Occipital lobe (tissue), 3 donors: ENCODE data around the gene CST7. TPM values are rescaled to one million over a fixed set of nuclear protein-coding genes. Genes with fewer than 3 reads are reported as not detected.
"Not testable (repeated sequence)": the region's sequence is repeated elsewhere in the genome, so short reads cannot be mapped to it uniquely, and the experiment has no call there.

Experiments used
- DNase-seq: peaks from one replicate; lab custom pipeline; 2025; lab: John Stamatoyannopoulos, UW
- small RNA-seq: library from RNA; depleted of rRNA; stranded (forward); fragments of <200 nt; gene quantifications from one replicate; pipeline ENCODE3, GENCODE V24; 2014
- total RNA-seq: library from RNA; depleted of rRNA; stranded (reverse); fragments of >200 nt; gene quantifications from one replicate; pipeline ENCODE4 v1.2.3, GENCODE V29; 2014

The CST7 gene
- total RNA-seq, 1 donor from 2014 or later, result 0.31 TPM

DNA sequence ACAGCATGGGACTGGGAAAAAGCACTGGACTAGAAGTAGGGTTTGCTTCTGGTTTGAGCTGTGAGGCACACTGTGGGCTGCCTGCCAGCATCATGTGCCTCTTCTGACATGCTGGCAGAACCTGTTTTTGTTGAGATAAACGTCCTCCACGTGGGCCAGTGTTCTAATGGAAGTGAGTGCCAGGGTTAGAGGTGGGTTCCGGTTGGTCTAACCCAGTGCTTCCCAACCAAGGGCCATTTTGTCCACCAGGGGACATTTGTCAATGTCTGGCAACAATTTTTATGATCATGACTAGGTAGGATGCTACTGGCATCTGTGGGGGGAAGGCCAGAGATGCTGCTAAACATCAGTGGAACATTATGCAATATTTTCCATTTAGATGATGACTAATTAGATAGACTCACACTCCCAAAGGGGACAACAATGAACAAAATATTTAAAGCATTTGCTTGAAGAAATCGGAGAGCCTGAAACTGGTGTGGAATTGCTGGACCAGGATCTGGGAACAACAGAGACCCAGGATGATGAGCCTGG, 51.3 kb downstream of the CST7 start:
- DNase-seq, result no peak

DNA sequence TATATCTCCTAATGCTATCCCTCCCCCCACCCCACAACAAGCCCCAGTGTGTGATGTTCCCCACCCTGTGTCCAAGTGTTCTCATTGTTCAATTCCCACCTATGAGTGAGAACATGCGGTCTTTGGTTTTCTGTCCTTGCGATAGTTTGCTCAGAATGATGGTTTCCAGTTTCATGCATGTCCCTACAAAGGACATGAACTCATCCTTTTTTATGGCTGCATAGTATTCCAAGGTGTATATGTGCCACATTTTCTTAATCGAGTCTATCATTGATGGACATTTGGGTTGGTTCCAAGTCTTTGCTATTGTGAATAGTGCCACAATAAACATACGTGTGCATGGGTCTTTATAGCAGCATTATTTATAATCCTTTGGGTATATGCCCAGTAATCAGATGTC, 52.3 kb downstream of the CST7 start:
- DNase-seq, result not testable (repeated sequence)

DNA sequence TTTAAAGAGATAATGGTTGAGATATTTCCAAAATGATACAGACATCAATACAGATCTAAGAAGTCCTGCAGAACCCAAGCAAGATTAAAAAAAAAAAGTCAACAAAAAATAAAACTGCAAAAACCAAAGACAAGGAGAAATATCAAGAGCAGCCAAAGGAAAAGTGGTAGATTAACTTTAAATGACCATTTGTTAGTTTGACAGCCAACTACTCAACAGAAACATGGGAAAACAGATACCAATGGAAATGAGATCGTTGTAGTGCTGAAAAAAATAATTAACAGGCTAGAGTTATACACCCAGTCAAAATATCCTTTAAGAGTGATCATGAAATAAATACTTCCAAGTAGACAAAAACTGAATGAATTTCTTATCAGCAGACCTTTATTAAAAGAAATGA, 53.9 kb downstream of the CST7 start:
- DNase-seq, result no peak

DNA sequence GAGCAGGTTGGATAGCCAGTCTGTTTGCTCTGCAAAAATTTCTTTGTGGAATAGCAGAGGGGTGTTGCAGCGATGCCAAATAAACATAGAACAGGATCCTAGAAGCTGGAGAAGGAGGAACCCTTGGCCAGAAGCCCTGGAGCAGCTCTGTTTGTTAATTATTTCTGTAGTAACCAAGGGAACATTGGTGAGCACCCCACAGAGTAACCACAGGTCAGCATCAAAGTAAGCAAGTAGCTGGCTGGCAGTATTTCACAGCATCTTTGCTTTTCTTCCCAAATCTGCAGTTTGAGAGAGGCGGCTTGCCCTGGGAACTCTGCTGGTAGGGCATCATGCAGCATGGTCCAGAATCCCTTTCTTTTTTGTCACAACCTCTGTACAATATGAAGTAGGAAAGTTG, 56.2 kb downstream of the CST7 start:
- no peak for DNase-seq

DNA sequence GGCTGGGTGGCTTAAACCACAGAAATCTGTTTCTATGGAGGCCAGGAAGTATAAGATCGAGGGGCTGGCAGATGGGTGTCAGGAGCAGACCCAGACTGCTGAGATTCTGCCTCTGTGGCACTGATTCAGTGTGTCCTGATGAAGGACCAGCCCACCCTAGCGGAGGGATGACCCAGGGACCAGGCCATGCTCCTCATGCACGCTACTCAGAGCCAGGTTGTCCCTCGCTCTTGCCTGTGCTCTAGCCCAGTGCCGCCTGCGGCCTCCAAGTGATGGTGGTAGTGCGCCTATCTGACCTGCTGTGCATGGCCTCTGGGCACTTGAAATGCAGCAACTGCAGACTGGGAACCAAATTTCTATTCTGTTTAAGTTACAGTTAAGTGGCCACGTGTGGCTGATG, 56.6 kb downstream of the CST7 start:
- DNase-seq, result no peak

DNA sequence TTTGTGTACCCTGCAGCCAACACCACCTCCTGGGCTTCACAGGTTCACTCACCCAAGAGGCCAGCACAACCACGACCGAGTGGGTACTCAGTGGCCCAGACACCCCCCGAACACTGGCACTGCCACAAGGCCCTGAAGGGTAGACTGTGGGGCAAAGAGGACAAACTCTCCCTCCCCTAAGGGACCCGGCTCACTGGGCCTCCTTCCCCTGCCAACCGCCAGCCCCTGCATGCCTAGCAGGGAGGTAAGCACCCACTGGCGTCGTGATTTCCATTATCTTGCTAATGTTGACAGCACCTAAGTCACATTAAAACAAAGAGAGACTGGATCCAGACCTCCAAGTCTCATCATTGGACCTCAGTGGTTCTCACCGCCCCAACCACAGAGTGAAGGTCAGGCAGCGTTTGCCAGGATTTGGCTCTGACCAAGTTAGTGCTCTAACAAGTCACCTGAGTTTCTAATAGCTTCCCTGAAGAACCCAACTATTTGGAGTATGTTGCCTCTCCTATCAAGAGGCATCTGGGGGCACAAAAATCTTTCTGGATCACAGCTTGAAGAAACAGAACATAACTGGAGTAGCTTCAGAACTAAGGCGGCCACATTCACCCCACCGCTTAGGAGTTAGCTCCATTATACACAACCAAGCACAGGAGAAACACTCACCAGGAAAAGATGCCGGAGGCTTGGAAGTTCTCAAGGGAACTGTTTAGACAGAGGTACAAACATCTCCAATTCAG, 57.5 kb downstream of the CST7 start:
- DNase-seq, result no peak

DNA sequence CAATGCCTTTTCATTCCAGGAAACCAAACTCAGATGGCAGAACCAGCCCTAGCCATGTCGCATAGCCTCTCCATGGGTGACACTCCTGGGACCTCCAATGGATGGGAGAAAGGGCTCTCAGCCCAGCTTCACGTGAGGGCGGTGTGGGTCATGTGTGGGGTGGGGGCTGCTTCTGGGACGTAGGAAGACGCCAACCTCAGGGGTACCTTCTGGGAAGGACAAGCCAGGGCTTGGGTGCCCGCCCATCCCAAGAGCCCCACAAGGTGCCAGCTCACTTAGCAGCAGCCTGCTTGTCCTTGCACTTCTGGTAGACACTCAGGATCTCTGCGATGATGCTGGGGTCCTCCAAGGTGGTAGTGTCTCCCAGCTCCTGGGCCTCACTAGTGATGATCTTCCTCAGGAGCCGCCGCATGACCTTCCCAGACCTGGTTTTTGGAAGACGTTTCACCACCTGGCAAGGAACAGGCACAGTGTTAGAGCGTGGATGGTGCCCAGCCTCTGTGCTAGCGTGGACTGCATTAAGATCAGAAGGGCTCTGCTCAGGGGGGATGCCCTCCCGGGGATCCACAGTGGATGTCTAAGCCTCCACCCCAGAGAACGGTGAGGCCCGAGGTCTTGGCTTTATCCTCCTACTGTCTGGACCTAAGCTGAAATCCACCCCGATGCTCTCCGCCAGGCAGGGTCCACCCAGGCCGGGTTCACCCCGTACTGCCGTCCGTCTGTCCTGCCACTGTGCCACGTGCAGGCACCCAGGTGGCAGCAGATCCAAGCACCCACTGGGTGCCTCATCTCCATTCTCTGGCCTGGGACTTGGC, 58.6 kb downstream of the CST7 start:
- DNase-seq, result no peak

DNA sequence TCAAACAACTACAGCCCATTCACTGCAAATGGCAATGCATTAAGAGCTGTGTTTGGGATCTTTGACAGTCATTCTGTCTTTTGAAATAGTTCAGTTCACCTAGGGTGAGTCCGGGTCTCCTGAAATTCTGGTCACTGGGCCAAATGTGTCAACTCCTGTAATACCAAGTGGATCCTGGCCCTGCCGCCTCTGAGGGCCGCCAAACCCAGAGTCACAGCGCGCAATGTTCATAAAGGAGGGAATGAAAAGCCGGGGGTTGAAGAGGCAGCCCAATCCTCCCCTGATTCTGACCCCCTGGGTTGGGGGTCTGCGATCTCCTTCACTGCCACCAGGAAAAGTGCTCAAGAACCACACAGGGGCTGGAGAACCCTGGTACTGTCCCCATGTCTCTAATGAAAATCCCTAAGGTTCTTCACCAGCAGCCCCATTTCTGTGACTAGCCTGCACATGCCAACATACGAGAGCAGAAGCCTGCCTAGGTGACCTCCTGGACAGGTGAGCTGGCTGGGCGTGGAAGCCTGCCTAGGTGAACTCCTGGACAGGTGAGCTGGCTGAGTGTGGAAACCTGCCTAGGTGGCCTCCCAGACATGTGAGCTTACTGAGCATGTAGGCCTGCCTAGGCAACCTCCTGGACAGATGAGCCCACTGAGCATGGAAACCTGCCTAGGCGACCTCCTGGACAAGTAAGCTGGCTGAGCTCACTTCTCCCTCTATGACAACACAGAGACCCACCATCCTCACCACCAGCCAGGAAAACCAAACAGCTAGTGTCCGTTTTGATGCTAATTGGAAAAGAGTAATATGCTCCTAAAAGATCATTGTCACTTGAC, 59.5 kb downstream of the CST7 start:
- no peak for DNase-seq

Small RNA genes within 50 kb of the gene (small RNA-seq; reads per million reads assigned to genes)
- not detected for gene RNU6-1257P

Other genes with a start within 250 kb of the CST7 start
- 60.7 TPM for gene APMAP, start 43.5 kb downstream of the CST7 start, total RNA-seq
- 3.7 TPM for gene ACSS1, start 108.9 kb downstream of the CST7 start, total RNA-seq
- gene VSX1, start 132.9 kb downstream of the CST7 start, total RNA-seq, result not detected
- 43.7 TPM for gene ENTPD6, start 246.4 kb downstream of the CST7 start, total RNA-seq